ENCODE data around the gene FAM20C.

The FAM20C gene

DNA sequence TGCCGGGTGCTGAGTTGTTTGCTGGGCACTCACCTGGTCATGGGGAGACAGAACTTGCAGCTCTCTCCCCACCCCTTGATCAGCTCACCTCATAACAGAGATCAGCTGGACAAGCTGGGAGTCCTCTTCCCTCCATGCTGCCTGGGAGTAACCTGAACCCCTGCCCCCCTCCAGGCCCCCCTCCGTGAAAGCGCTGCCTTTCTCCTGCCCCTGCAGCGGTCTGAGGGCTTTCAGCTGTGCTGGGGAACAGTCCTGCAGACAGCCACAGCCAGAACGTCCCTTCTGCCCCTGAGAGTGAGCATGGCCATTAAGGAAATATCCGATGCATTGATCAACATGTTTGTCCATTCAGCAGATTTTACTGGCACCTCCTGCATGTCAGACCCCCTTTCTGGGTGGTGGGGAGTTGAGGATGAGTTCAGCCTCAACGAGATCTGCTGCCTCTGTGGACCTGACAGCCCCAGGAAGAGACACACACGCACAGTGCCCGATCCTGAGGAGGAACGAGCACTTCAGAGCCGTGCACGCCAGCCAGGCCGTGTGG is 4.5 kb downstream of the FAM20C start:
- in situ Hi-C loops (cut with HindIII; ENCODE audit: low sequenced_read_pairs) = no loop called here
- peak overlapping the region; percentile 98 for H3K4me3 ChIP-seq (ENCODE audit: low read depth, low read length)

DNA sequence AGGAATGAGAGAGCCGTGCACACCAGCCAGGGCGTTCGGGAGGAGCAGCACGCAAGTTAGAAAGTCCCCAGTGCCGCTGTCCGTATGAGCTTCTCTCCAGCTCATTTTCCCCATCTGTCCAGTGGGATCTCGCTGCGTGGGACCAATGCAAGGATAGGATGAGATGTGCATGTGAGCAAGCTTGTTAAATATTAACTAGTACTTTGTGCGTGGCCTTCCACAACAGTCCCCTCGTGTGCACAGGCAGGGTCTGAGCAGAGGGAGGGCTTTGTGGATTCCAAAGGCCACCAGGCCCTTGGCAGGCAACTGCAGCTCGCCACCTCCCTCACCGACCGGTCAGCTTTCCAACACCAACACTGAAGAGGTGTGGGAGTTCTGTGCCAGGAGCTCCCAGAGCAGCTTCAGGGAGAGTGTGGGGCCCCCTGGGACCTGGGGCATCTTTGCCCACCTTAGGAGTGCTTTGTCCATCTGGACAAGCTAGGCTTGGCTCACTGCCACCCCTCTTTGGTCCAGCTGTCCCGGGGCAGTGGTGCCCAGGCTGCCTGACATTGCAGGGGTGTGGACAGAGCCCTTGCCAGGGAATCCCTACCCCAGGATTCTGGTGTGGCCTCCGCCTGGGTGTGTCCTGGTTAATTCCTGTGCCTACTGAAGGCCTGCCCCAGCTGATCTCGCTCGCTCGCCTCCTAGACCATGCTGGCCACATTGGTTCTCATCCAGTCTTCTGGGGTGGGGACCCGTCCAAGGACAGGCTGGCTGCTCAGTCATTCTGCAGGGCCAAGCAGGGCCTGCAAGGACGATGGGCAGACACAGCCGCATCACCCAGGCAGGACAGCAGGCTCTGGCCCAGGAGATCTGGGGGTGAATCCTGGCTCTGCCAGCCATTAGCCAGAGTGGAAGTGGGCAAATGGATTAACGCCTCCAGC is 5.3 kb downstream of the FAM20C start:
- H3K4me3 ChIP-seq (ENCODE audit: low read depth, low read length) = peak overlapping the region; percentile 98
- in situ Hi-C loops (cut with HindIII; ENCODE audit: low sequenced_read_pairs) = no loop called here
- no peak for DNase-seq (ENCODE audit: low read depth, low spot score)
- TF ChIP-seq, protein P1, sequence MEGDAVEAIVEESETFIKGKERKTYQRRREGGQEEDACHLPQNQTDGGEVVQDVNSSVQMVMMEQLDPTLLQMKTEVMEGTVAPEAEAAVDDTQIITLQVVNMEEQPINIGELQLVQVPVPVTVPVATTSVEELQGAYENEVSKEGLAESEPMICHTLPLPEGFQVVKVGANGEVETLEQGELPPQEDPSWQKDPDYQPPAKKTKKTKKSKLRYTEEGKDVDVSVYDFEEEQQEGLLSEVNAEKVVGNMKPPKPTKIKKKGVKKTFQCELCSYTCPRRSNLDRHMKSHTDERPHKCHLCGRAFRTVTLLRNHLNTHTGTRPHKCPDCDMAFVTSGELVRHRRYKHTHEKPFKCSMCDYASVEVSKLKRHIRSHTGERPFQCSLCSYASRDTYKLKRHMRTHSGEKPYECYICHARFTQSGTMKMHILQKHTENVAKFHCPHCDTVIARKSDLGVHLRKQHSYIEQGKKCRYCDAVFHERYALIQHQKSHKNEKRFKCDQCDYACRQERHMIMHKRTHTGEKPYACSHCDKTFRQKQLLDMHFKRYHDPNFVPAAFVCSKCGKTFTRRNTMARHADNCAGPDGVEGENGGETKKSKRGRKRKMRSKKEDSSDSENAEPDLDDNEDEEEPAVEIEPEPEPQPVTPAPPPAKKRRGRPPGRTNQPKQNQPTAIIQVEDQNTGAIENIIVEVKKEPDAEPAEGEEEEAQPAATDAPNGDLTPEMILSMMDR (IDR thresholded peaks at IDR 0.05; ENCODE audit: low read depth, low read length) = no peak

More for the DNA sequence above, 4.5 kb downstream of the FAM20C start:
- TF ChIP-seq, protein P1 (IDR thresholded peaks at IDR 0.05; ENCODE audit: low read depth, low read length) = no peak
- no peak for DNase-seq (ENCODE audit: low read depth, low spot score)

DNA sequence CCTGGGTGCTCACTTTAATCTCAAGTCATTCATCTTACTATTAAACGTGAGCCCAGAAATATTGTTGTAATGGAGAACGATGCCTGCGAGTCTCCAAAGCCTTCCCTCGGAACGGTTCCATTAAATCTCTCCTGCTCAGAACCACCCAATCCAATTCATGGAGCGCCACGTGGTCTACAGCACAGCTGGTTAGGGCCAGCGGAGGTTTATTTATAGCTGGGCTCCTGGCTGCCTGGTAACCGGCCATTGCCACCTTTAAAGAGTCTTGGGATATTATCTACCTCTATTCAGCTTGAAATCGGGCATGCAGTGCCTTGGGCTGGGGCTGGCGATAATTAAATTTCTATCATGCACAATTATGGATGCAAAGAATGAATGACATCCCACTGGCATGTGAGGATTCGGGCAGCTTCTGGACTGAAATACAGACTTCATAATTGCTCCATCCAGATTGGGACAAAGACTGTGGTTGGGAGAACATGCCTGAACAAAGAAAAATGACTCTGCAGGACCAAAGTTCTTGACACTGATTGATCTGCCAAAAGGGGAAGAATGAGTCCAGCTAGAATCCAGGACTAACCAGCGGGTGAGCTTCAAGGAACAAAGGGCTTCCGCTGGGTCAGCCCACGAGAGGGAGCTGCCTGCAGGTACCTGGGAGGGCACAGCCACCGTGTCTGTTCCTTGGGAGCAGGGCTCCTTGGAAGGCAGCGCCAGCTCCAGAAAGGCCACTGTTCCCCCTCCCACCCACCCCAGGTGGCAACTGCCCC is 7.3 kb downstream of the FAM20C start:
- in situ Hi-C loops (cut with HindIII; ENCODE audit: low sequenced_read_pairs) = no loop called here
- DNase-seq (ENCODE audit: low read depth, low spot score) = no peak

DNA sequence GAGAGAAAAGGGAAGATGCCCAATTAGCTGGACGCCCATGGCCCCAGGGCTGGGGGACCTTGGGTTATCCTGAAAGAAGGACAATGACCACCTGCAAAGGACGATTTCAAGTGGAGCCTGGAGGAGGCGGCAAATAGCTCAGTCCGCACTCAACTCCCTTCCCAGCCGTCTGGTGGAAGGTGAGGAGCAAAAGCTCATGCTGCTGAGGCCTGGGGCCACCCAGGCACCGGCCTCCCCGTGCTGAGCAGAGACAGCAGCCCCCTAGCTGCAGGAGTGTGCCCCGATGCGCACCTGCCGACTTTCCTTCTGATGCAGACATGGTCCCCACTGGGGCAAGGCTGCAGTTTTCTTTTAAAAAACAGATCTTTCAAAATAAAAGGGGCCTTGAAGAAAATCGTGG is 7.9 kb downstream of the FAM20C start:
- TF ChIP-seq, protein P1 (IDR thresholded peaks at IDR 0.05; ENCODE audit: low read depth, low read length) = no peak
- no peak overlapping the region for H3K4me3 ChIP-seq (ENCODE audit: low read depth, low read length)
- DNase-seq (ENCODE audit: low read depth, low spot score) = no peak
- in situ Hi-C loops (cut with HindIII; ENCODE audit: low sequenced_read_pairs) = no loop called here

More for the DNA sequence above, 7.3 kb downstream of the FAM20C start:
- no peak overlapping the region for H3K4me3 ChIP-seq (ENCODE audit: low read depth, low read length)
- TF ChIP-seq, protein P1 (IDR thresholded peaks at IDR 0.05; ENCODE audit: low read depth, low read length) = no peak

DNA sequence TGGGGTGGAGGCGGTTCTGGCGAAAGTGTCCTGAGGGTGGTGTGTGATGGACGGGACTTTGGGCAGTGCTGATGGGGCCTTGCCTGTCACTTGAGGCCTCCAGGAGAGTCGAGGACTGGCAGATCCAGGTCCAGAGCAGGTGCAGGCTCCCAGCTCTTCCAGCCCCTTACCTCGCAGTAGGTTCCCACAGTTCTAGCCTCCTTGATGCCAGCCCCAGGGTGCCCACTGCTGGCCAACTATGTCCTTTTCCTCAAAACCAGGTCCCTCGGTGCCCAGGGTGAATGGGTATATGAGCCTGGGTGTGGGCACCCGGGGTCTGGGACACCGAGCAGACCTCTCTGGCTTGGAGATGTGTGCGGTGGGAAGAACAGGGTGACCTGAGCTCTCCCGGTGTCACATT is 8.3 kb downstream of the FAM20C start:
- in situ Hi-C loops (cut with HindIII; ENCODE audit: low sequenced_read_pairs) = no loop called here
- TF ChIP-seq, protein P1 (IDR thresholded peaks at IDR 0.05; ENCODE audit: low read depth, low read length) = no peak
- H3K4me3 ChIP-seq (ENCODE audit: low read depth, low read length) = no peak overlapping the region
- no peak for DNase-seq (ENCODE audit: low read depth, low spot score)

DNA sequence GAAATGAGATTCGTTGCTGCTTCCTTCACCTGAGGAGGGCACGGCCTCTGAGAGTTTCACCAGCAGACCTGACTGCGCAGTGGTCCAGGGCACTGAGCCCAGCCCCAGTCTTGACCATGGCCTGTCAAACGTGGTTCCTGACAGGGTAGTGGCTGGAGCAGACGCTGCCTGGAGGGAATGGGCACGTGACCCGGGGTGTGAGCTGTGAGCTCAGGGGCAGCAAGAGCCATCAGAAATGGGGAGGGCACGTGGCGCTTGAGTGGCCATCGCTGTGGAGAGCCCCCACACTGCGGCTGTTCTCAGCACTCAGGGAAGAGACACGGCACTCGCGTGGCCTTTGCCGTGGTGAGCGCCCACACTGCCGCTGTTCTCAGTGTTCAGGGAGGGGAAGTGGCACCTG is 12.0 kb downstream of the FAM20C start:
- in situ Hi-C loops (cut with HindIII; ENCODE audit: low sequenced_read_pairs) = no loop called here
- no peak overlapping the region for H3K4me3 ChIP-seq (ENCODE audit: low read depth, low read length)

More for the DNA sequence above, 12.0 kb downstream of the FAM20C start:
- no peak for DNase-seq (ENCODE audit: low read depth, low spot score)
- TF ChIP-seq, protein P1 (IDR thresholded peaks at IDR 0.05; ENCODE audit: low read depth, low read length) = no peak
